ENCODE data around the gene CDCA8.

The CDCA8 gene

DNA sequence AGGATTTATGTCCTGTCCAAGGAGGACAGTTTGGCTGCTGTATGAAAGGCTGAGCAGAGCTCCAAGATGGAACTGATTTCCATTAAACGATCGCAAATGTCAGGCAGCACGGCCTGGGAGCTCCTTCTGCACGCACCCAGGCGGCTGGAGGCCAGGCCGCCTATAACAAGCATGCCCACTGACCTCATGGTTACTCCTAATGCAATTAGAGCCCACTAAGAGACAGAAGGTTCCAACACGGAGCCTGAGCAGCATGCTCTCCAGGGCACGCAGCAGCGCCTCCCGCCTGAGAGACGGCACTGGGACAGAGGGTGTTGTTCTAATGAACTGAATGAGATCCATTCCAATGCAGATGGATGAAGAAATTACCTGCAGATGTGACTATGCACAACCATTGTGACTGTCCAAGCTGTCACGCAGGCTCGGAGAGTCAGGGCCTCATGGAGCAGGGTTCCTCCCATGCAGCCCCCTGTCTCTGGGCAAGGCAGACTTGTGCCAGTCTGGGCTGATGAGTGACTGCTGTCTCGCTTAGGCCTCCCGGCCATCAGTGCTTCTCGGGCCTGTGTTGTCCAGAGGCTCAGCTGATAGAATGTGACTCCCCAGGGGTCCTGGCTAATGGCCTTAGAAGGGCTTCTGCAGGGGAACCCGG, 25.2 kb upstream of the CDCA8 start:
- peaks cover 5% of the 10 kb centered on the region for H3K4me1 Mint-ChIP-seq
- H3K27me3 Mint-ChIP-seq (ENCODE audit: low read depth, poor library complexity) = peaks cover 28% of the 10 kb centered on the region
- TF ChIP-seq, protein P1, sequence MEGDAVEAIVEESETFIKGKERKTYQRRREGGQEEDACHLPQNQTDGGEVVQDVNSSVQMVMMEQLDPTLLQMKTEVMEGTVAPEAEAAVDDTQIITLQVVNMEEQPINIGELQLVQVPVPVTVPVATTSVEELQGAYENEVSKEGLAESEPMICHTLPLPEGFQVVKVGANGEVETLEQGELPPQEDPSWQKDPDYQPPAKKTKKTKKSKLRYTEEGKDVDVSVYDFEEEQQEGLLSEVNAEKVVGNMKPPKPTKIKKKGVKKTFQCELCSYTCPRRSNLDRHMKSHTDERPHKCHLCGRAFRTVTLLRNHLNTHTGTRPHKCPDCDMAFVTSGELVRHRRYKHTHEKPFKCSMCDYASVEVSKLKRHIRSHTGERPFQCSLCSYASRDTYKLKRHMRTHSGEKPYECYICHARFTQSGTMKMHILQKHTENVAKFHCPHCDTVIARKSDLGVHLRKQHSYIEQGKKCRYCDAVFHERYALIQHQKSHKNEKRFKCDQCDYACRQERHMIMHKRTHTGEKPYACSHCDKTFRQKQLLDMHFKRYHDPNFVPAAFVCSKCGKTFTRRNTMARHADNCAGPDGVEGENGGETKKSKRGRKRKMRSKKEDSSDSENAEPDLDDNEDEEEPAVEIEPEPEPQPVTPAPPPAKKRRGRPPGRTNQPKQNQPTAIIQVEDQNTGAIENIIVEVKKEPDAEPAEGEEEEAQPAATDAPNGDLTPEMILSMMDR (IDR thresholded peaks at IDR 0.05) = no peak
- no peak overlapping the region for H3K4me3 Mint-ChIP-seq
- H3K27ac Mint-ChIP-seq = no peak overlapping the region
- no peak for DNase-seq
- H3K36me3 Mint-ChIP-seq (ENCODE audit: low read depth) = no peaks in the 10 kb centered on the region
- H3K9me3 Mint-ChIP-seq = no peaks in the 10 kb centered on the region

GRCh38 chr1:37670133-37670532, 22.2 kb upstream of the CDCA8 start:
- DNase-seq = no peak
- Mint-ChIP-seq H3K4me1 (no peaks in the 10 kb centered on the region), H3K9me3 (no peaks in the 10 kb centered on the region), H3K27ac (no peak overlapping the region), H3K27me3 (ENCODE audit: low read depth, poor library complexity) (peaks cover 20% of the 10 kb centered on the region), H3K36me3 (ENCODE audit: low read depth) (no peaks in the 10 kb centered on the region), H3K4me3 (no peak overlapping the region)
- TF ChIP-seq, protein P1 (IDR thresholded peaks at IDR 0.05) = no peak

DNA sequence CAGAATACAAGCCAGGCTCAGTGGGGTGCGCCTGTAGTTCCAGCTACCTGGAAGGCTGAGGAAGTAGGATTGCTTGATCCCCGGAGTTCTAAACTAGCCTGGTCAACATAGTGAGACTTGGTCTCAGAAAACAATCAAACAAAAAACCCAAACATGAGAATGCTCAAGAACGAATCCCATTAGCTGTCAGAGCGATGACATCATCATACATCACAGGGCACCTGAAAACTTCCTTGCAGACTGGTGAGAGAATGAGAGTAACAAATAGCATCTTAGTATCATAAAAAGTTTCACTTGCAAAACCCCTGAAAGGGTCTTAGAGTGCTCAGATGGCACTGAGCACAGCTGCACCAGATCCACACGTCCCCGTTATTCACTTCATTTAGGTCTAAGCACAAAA, 21.1 kb upstream of the CDCA8 start:
- peaks cover 18% of the 10 kb centered on the region for H3K27me3 Mint-ChIP-seq (ENCODE audit: low read depth, poor library complexity)
- DNase-seq = no peak
- H3K4me1 Mint-ChIP-seq = no peaks in the 10 kb centered on the region
- no peaks in the 10 kb centered on the region for H3K9me3 Mint-ChIP-seq
- H3K4me3 Mint-ChIP-seq = no peak overlapping the region
- H3K36me3 Mint-ChIP-seq (ENCODE audit: low read depth) = no peaks in the 10 kb centered on the region
- TF ChIP-seq, protein P1 (IDR thresholded peaks at IDR 0.05) = no peak
- no peak overlapping the region for H3K27ac Mint-ChIP-seq

DNA sequence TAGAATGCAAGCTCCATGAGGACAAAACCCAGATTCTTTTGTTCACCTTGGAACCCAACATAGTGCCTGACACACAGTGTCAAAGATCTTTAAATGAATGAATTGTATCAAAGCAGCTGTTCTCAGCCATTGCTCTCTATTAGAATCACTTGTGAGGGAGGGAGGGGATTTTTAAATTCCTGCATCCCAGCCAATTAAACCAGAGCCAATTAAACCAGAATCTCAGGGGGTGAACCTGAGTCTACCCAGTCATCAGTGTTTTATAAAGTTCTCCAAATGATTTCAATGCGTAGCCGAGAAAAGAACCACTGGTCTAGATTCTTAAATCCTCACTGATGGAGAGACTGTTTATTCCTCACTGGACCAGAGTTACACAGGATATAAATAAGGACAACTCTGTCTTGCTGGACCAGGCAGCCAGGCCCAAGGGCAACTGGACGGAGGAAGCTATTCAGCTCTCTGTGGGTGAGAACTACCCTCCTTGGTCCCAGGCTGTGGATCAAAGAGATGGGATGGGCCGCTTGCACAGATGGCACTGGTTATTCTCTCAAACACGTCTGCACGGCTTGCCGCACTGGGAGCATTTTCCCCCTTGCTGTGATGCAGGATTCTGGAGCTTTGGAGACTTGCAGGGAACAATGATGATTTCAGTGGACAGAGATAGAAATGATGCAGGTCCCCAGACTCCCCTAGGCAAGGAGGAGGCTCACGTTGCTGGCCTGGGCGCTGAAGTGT, 20.0 kb upstream of the CDCA8 start:
- Mint-ChIP-seq H3K27ac (no peak overlapping the region), H3K4me1 (peaks cover 6% of the 10 kb centered on the region), H3K4me3 (no peak overlapping the region), H3K36me3 (ENCODE audit: low read depth) (no peaks in the 10 kb centered on the region), H3K9me3 (no peaks in the 10 kb centered on the region), H3K27me3 (ENCODE audit: low read depth, poor library complexity) (peaks cover 25% of the 10 kb centered on the region)
- no peak for DNase-seq
- TF ChIP-seq, protein P1 (IDR thresholded peaks at IDR 0.05) = no peak

DNA sequence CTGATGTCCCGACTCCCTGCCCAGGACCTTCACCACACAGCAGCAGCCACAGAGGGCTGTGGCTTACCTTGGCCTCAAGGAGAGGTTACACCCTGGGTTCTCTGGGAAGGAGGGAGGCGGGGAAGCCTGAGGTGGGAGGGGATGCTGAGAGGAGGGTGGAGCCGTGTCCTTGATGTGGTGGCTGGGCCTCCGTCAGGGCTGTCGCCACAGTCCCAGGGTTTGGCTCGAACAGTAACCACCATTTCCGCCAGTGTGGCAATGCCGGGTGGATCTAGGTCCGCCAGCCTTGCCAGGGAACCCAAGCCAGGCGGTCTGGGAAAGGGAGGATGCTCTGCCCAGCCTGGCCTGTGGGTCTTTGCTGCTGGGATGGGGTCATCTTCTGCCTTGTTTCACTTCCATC, 18.4 kb upstream of the CDCA8 start:
- Mint-ChIP-seq H3K4me3 (no peak overlapping the region), H3K27me3 (ENCODE audit: low read depth, poor library complexity) (peaks cover 35% of the 10 kb centered on the region), H3K27ac (no peak overlapping the region), H3K4me1 (peaks cover 6% of the 10 kb centered on the region), H3K9me3 (no peaks in the 10 kb centered on the region), H3K36me3 (ENCODE audit: low read depth) (no peaks in the 10 kb centered on the region)
- no peak for DNase-seq
- TF ChIP-seq, protein P1 (IDR thresholded peaks at IDR 0.05) = no peak
